ENCODE measurements around the gene UCN3.
A peak's percentile ranks its signal among the peaks of the same experiment; 100 is the strongest.

UCN3 gene

GRCh38 chr10:5334196-5334880 lies 30.4 kb upstream of the UCN3 start:
- DNase-seq (ENCODE audit: low read depth) = no peak
- TF ChIP-seq, protein P1, sequence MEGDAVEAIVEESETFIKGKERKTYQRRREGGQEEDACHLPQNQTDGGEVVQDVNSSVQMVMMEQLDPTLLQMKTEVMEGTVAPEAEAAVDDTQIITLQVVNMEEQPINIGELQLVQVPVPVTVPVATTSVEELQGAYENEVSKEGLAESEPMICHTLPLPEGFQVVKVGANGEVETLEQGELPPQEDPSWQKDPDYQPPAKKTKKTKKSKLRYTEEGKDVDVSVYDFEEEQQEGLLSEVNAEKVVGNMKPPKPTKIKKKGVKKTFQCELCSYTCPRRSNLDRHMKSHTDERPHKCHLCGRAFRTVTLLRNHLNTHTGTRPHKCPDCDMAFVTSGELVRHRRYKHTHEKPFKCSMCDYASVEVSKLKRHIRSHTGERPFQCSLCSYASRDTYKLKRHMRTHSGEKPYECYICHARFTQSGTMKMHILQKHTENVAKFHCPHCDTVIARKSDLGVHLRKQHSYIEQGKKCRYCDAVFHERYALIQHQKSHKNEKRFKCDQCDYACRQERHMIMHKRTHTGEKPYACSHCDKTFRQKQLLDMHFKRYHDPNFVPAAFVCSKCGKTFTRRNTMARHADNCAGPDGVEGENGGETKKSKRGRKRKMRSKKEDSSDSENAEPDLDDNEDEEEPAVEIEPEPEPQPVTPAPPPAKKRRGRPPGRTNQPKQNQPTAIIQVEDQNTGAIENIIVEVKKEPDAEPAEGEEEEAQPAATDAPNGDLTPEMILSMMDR (IDR thresholded peaks at IDR 0.05; ENCODE audit: low read depth, low read length, missing control alignments) = no peak
- H3K4me3 ChIP-seq (ENCODE audit: low read depth, low read length) = no peak overlapping the region

GRCh38 chr10:5338010-5338409 lies 26.8 kb upstream of the UCN3 start:
- no peak for DNase-seq (ENCODE audit: low read depth)
- H3K4me3 ChIP-seq (ENCODE audit: low read depth, low read length) = no peak overlapping the region
- TF ChIP-seq, protein P1 (IDR thresholded peaks at IDR 0.05; ENCODE audit: low read depth, low read length, missing control alignments) = no peak

GRCh38 chr10:5343092-5343491 lies 21.7 kb upstream of the UCN3 start:
- no peak for DNase-seq (ENCODE audit: low read depth)
- TF ChIP-seq, protein P1 (IDR thresholded peaks at IDR 0.05; ENCODE audit: low read depth, low read length, missing control alignments) = no peak
- no peak overlapping the region for H3K4me3 ChIP-seq (ENCODE audit: low read depth, low read length)

DNA sequence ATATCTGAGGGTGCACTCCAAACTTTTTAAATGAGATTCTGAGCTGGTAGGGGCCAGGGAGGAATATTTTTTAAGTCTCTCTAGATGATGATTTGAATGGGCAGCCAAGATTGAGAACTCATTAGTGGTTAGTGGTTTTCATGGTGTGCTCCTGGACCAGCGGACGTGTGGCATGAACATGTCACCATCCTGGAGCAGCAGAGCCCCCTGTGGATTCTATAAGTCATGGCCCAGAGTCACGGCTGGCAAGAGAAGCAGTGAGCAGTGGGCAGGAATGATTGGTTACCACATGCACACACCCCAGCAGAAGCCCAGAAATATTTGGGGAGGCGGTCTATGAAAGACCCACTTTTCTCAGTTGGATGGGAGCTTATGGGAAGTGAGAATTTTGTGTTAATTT lies 21.2 kb upstream of the UCN3 start:
- H3K4me3 ChIP-seq (ENCODE audit: low read depth, low read length) = no peak overlapping the region
- DNase-seq (ENCODE audit: low read depth) = no peak
- TF ChIP-seq, protein P1 (IDR thresholded peaks at IDR 0.05; ENCODE audit: low read depth, low read length, missing control alignments) = peak; percentile 6

- TF ChIP-seq, protein P1 (IDR thresholded peaks at IDR 0.05; ENCODE audit: low read depth, low read length, missing control alignments) = no peak
- H3K4me3 ChIP-seq (ENCODE audit: low read depth, low read length) = no peak overlapping the region
- no peak for DNase-seq (ENCODE audit: low read depth)
These were observed 20.8 kb upstream of the UCN3 start for GRCh38 chr10:5343979-5344378.

DNA sequence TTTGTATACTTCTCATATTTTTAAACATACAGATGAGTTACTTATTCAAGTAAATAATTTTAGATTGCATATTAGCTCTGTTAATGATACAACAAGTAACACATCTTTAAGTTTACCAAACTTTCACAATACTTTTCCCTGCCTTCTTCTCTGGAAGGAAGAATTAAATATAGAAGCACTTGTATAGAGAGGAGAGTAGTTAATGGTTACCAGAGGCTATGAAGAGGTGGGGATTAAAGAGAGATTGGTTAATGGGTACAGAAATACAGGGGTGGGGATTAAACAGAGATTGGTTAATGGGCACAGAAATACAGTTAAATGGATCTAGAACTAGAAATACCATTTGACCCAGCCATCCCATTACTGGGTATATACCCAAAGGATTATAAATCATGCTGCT lies 20.0 kb upstream of the UCN3 start:
- H3K4me3 ChIP-seq (ENCODE audit: low read depth, low read length) = no peak overlapping the region
- DNase-seq (ENCODE audit: low read depth) = no peak
- TF ChIP-seq, protein P1 (IDR thresholded peaks at IDR 0.05; ENCODE audit: low read depth, low read length, missing control alignments) = no peak

GRCh38 chr10:5346881-5347280 lies 17.9 kb upstream of the UCN3 start:
- H3K4me3 ChIP-seq (ENCODE audit: low read depth, low read length) = no peak overlapping the region
- DNase-seq (ENCODE audit: low read depth) = no peak
- TF ChIP-seq, protein P1 (IDR thresholded peaks at IDR 0.05; ENCODE audit: low read depth, low read length, missing control alignments) = no peak
